GM13977 (cell line): Measurements from ENCODE around the gene DGKI.

Experiments used
- DNase-seq: peaks from one replicate; pipeline ENCODE4 v3.0.0; 2012; ENCODE audit warnings: low spot score
- in situ Hi-C: fragments of 300-500 bp; cut with MboI; formaldehyde crosslinking; loops from one replicate; pipeline ENCODE4 v1.12.0; 2022; ENCODE audit warnings: low sequenced_read_pairs, low pct_unique_long_range_greater_than_20kb, mixed read lengths, inconsistent platforms; ENCODE audit not compliant: unreplicated experiment
- TF ChIP-seq, protein P1 (sequence below): IDR thresholded peaks from 2 replicates; pipeline ENCODE4 v1.5.1; 2012; ENCODE audit warnings: mild to moderate bottlenecking, control low read depth; ENCODE audit not compliant: insufficient read depth; ENCODE audit errors: extremely low read depth, missing control alignments

Gene DGKI

DNA sequence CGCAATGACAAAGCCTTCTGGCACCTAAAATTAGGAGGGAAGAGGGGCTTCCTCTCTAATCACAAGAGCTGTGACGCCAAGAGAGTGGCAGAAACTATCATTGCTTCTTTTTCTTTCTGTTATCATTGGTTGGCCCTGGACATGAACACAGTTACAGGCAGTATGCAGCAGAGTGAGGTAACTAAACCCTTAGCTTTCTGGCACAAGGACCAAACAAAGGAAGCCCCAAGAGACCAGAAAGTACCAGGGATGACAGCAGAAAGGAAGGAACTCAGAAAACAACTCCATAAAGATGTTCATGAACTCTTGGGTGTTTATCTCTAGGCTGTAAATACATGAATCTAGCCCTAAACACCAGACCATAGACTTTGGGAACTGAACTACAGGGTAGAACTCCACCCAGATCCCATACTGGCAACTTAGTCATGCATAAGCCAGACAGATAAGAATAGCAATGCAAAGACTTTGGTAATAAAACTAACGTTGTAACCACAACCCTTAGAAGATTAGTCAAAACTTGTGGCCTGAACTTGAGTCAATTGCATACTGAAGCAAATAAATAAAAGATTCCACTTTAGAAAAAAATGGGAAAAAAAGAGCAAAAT is 307.6 kb downstream of the DGKI start:
- TF ChIP-seq, protein P1, sequence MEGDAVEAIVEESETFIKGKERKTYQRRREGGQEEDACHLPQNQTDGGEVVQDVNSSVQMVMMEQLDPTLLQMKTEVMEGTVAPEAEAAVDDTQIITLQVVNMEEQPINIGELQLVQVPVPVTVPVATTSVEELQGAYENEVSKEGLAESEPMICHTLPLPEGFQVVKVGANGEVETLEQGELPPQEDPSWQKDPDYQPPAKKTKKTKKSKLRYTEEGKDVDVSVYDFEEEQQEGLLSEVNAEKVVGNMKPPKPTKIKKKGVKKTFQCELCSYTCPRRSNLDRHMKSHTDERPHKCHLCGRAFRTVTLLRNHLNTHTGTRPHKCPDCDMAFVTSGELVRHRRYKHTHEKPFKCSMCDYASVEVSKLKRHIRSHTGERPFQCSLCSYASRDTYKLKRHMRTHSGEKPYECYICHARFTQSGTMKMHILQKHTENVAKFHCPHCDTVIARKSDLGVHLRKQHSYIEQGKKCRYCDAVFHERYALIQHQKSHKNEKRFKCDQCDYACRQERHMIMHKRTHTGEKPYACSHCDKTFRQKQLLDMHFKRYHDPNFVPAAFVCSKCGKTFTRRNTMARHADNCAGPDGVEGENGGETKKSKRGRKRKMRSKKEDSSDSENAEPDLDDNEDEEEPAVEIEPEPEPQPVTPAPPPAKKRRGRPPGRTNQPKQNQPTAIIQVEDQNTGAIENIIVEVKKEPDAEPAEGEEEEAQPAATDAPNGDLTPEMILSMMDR = no peak
- DNase-seq = no peak
- in situ Hi-C loops = no loop called here

DNA sequence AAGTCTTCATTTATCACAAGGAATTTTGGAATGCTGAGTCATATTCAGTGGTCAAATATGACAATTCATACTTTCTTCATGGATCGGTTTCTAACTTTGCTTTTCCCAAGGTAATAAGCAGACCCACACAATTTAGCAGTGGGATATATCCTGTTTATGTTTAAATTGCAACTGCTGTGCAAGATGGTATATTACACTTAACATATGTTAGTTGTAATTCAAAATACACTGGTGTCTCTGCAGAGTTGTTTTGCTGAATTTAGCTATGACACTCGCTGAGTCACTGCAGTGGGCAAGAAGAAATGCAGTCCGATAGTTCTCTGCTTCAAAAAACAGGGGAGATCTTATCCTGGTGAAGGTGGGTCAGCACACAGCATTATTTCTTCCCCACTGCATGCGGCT is 308.4 kb downstream of the DGKI start:
- DNase-seq = no peak
- in situ Hi-C loops = no loop called here
- TF ChIP-seq, protein P1 = no peak

DNA sequence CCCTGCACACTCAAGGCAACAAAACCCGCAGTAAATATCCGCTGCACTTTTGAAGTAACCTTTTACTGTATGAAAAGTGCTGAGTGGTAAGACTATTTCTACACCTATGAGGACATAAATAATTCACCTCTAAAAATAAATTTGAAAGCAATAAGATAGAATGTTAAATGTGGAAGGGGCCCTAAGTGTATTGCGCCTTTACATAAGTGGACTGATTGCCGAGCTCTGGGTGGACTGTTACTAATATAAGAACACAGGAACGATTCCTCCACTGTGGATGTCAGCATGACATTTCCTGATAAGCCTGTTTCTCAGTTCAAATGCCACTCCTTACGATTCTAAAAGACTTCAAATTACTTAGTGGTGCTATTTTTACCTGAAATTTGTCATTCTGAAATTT is 311.2 kb downstream of the DGKI start:
- DNase-seq = no peak
- in situ Hi-C loops = no loop called here
- TF ChIP-seq, protein P1 = no peak

DNA sequence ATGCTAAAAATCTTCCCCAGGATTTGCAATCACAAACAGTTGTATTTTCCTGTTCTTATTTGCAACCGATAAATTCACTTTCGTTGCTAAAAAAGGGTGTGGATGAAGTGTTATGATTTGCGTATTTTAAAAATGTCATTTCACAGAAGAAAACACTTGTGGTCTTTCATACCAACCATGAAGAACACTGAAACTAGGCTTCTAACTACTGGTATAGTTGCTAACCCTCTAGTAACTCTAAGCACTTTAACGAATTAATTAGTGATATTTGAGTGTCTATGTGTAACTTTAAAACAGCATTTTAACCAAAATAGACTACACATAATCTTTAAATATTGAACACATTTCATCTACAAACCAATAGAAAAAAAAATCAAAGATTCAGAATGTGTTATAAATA is 315.1 kb downstream of the DGKI start:
- TF ChIP-seq, protein P1 = no peak
- in situ Hi-C loops = no loop called here
- no peak for DNase-seq

DNA sequence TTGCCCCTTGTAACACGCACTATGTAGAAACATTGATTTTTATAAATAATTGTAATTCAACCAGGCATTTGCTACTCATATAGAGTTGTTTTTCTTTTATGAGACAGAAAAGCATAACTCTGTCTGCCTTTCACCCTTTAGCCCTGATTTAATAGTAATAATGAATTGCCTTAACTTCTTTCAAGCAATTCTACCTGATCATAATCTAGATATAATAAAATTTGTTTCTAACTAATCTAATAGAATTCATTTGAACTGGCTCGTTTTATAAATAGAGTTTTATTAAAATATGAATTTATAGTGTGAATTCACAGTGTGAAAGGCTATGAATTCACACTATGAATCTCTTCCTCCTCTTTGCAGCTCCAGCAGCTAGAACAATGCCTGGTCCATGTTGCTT is 319.1 kb downstream of the DGKI start:
- in situ Hi-C loops = no loop called here
- no peak for DNase-seq
- TF ChIP-seq, protein P1 = no peak

DNA sequence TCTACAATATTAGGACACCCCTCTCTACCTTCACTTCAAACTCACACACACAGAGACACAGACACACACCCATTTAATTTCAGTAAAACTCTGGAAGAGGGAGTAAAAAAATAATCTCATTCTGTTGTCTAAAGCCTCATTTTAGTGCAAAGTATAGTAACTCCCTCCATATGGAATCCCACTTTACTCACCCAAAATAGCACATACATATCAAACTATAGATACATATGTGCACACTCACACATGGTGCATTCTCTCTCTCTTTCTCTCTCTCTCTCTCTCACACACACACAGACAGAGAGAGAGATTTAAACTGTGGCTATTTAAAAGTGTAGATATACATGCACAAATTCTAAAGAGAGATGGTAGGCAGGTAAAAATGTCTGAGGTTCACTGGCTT is 323.6 kb downstream of the DGKI start:
- TF ChIP-seq, protein P1 = no peak
- no peak for DNase-seq
- in situ Hi-C loops = no loop called here

DNA sequence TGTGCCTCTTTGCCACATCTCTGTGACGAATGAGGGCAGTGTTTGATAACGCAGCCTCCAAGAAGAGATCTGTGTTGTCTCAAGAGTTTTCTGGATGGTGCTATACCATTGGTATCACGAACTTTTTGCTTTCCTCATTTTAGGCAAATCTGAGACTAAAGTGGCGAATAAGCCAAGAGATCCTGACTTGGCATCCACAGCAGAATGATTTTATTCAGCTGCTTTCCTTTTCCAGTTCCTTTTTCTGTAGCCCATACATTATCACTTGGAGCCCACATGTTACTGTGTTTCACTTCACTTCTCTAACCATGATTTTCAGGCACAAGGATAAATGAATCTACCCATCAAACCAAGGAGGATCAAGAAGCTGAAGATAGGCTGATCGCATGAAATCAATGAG is 325.3 kb downstream of the DGKI start:
- TF ChIP-seq, protein P1 = no peak
- DNase-seq = no peak
- in situ Hi-C loops = no loop called here
